ENCODE measurements around the gene GLIPR1L2.
A peak's percentile ranks its signal among the peaks of the same experiment; 100 is the strongest.
"Not testable (repeated sequence)": the region's sequence is repeated elsewhere in the genome, so short reads cannot be mapped to it uniquely, and the experiment has no call there.

GLIPR1L2 gene

GRCh38 chr12:75390899-75391538, at the start of gene GLIPR1L2:
Gene GLIPR1L2 (plus strand): TSS chr12:75391089. CDS start chr12:75391117, 28 bp downstream.
- DNase-seq, result peak; percentile 97

- no peak for DNase-seq
These were observed 49.0 kb upstream of the GLIPR1L2 start for GRCh38 chr12:75341873-75342272.

GRCh38 chr12:75345531-75345930, 45.4 kb upstream of the GLIPR1L2 start:
- DNase-seq, result no peak

GRCh38 chr12:75346215-75346614, 44.7 kb upstream of the GLIPR1L2 start:
- DNase-seq, result not testable (repeated sequence)

GRCh38 chr12:75349946-75350345, 40.9 kb upstream of the GLIPR1L2 start:
- no peak for DNase-seq

GRCh38 chr12:75350413-75350812, 40.5 kb upstream of the GLIPR1L2 start:
- DNase-seq, result no peak

- no peak for DNase-seq
These were observed 36.9 kb upstream of the GLIPR1L2 start for GRCh38 chr12:75354011-75354410.

GRCh38 chr12:75360920-75361319, 30.0 kb upstream of the GLIPR1L2 start:
- no peak for DNase-seq

- DNase-seq, result peak; percentile 5
These were observed 29.5 kb upstream of the GLIPR1L2 start for GRCh38 chr12:75361408-75361807.

GRCh38 chr12:75364919-75365318, 26.0 kb upstream of the GLIPR1L2 start:
- peak; percentile 28 for DNase-seq

GRCh38 chr12:75366629-75367028, 24.3 kb upstream of the GLIPR1L2 start:
- no peak for DNase-seq

GRCh38 chr12:75374971-75375370, 15.9 kb upstream of the GLIPR1L2 start:
- no peak for DNase-seq

GRCh38 chr12:75378354-75378753, 12.5 kb upstream of the GLIPR1L2 start:
- no peak for DNase-seq

- no peak for DNase-seq
These were observed 1.8 kb upstream of the GLIPR1L2 start for GRCh38 chr12:75389061-75389460.

- peak; percentile 14 for DNase-seq
These were observed 1.2 kb upstream of the GLIPR1L2 start for GRCh38 chr12:75389706-75390105.

- peak; percentile 9 for DNase-seq
These were observed 562 bp upstream of the GLIPR1L2 start for GRCh38 chr12:75390156-75390898.

GRCh38 chr12:75404231-75404630, 13.3 kb downstream of the GLIPR1L2 start:
- DNase-seq, result no peak

- DNase-seq, result no peak
These were observed 16.8 kb downstream of the GLIPR1L2 start for GRCh38 chr12:75407683-75408082.

GRCh38 chr12:75409830-75410229, 18.9 kb downstream of the GLIPR1L2 start:
- no peak for DNase-seq

- DNase-seq, result no peak
These were observed 23.8 kb downstream of the GLIPR1L2 start for GRCh38 chr12:75414671-75415070.

GRCh38 chr12:75419841-75420240, 29.0 kb downstream of the GLIPR1L2 start:
- DNase-seq, result no peak

- no peak for DNase-seq
These were observed 36.6 kb downstream of the GLIPR1L2 start for GRCh38 chr12:75427491-75427890.

- no peak for DNase-seq
These were observed 37.9 kb downstream of the GLIPR1L2 start for GRCh38 chr12:75428767-75429166.

GRCh38 chr12:75432924-75433323, 42.0 kb downstream of the GLIPR1L2 start:
- DNase-seq, result no peak

GRCh38 chr12:75437564-75437963, 46.7 kb downstream of the GLIPR1L2 start:
- DNase-seq, result peak; percentile 50
